Mucosa of descending colon (tissue), 3 donors: ENCODE measurements around the gene PHRF1. TPM values are rescaled to one million over a fixed set of nuclear protein-coding genes. Genes with fewer than 3 reads are reported as not detected.

Experiments used
- ATAC-seq: fragments of 200-7000 bp; cut with Tn5 transposase; one replicate; pipeline ENCODE4 v1.9.1; 2020; ENCODE audit warnings: mild to moderate bottlenecking, moderate library complexity
- DNase-seq, 3 donors: peaks; one replicate each; pipeline ENCODE4 v3.0.0-alpha.2; 2020
- H3K36me3 ChIP-seq: fragments of 200-600 bp; one replicate; pipeline ENCODE4 v1.8.0; 2021; ENCODE audit warnings: low read depth, mild to moderate bottlenecking
- H3K4me1 ChIP-seq: fragments of 200-600 bp; one replicate; pipeline ENCODE4 v1.8.0; 2021; ENCODE audit warnings: low read depth, mild to moderate bottlenecking
- H3K4me3 ChIP-seq: fragments of 200-600 bp; one replicate; pipeline ENCODE4 v1.8.0; 2021; ENCODE audit warnings: mild to moderate bottlenecking
- H3K9me3 ChIP-seq: fragments of 200-600 bp; one replicate; pipeline ENCODE4 v1.8.0; 2021; ENCODE audit warnings: mild to moderate bottlenecking
- CTCF ChIP-seq: fragments of 200-600 bp; IDR thresholded peaks from one replicate; pipeline ENCODE4 v1.8.0; 2022; ENCODE audit warnings: antibody characterized with exemption, mild to moderate bottlenecking
- intact Hi-C, 2 donors: fragments of 100-400 bp; cut with DNase I in 1 of 2; cut with micrococcal nuclease in 1 of 2; formaldehyde crosslinking; loops; one replicate each; pipeline versions ENCODE4 v1.11.0 to v1.11.1; 2022; cut with DNase I, micrococcal nuclease
- total RNA-seq, 3 donors: library from RNA; stranded (reverse); fragmentation: NEBNext Ultra II Directional in 2 of 3; extraction: Animal tissue kit (Norgen Biotek cat#: 25700) in 2 of 3; gene quantifications; one replicate each; pipeline versions ENCODE4 v1.2.1 to v1.2.4, GENCODE V29; 2021 to 2023
- donor health status: DM: no; HTN: no; CAD: no; lungs with moderate emphysema.
- donor health status: DM: no; HTN: no; CAD: no.
- donor health status: DM: no; HTN: yes; CAD: no.

The PHRF1 gene
- total RNA-seq, 3 donors from 2014 or later, result 35.0 to 40.2 (median 35.0) TPM

GRCh38 chr11:584287-584686 lies 8.0 kb downstream of the PHRF1 start:
- H3K36me3 ChIP-seq, result peaks cover 4% of the 10 kb centered on the region
- H3K9me3 ChIP-seq, result no peaks in the 10 kb centered on the region
- TF ChIP-seq CTCF, result no peak
- no peak for DNase-seq
- H3K4me3 ChIP-seq, result no peak overlapping the region
- ATAC-seq, result no peak
- intact Hi-C loops, result no loop called here
- H3K4me1 ChIP-seq, result peaks cover 6% of the 10 kb centered on the region

- no peaks in the 10 kb centered on the region for H3K9me3 ChIP-seq
- intact Hi-C loops, result no loop called here
- ATAC-seq (no peak), DNase-seq (peak in 1 of 3 donors; percentile 21)
- H3K36me3 ChIP-seq, result peaks cover 4% of the 10 kb centered on the region
- H3K4me1 ChIP-seq, result no peaks in the 10 kb centered on the region
- H3K4me3 ChIP-seq, result no peak overlapping the region
- no peak for TF ChIP-seq CTCF
These were observed 10.4 kb downstream of the PHRF1 start for GRCh38 chr11:586376-587316.

GRCh38 chr11:587546-587945 lies 11.3 kb downstream of the PHRF1 start:
- DNase-seq (no peak), ATAC-seq (peak; percentile 9)
- intact Hi-C loops, result no loop called here
- peaks cover 4% of the 10 kb centered on the region for H3K36me3 ChIP-seq
- H3K4me1 ChIP-seq, result no peaks in the 10 kb centered on the region
- TF ChIP-seq CTCF, result no peak
- H3K4me3 ChIP-seq, result no peak overlapping the region
- no peaks in the 10 kb centered on the region for H3K9me3 ChIP-seq

- no peak for TF ChIP-seq CTCF
- H3K36me3 ChIP-seq, result peaks cover 6% of the 10 kb centered on the region
- ATAC-seq, result peak; percentile 68
These were observed 11.7 kb downstream of the PHRF1 start for GRCh38 chr11:587978-588380.

GRCh38 chr11:589798-590197 lies 13.5 kb downstream of the PHRF1 start:
- ATAC-seq (no peak), DNase-seq (peak in 1 of 3 donors; percentile 19)
- no peak for TF ChIP-seq CTCF
- intact Hi-C loops, result no loop called here
- Histone ChIP-seq H3K36me3 (peaks cover 5% of the 10 kb centered on the region), H3K4me1 (no peaks in the 10 kb centered on the region), H3K9me3 (no peaks in the 10 kb centered on the region), H3K4me3 (no peak overlapping the region)

More at GRCh38 chr11:587978-588380, 11.7 kb downstream of the PHRF1 start:
- peak in 1 of 3 donors; percentile 17 for DNase-seq
- Histone ChIP-seq H3K4me1 (no peaks in the 10 kb centered on the region), H3K9me3 (no peaks in the 10 kb centered on the region), H3K4me3 (no peak overlapping the region)
- intact Hi-C loops, result no loop called here
